Kidney (tissue), 14 donors: ENCODE data around the gene CHPF2. TPM values are rescaled to one million over a fixed set of nuclear protein-coding genes. Genes with fewer than 3 reads are reported as not detected.

ENCODE experiments used
- DNase-seq, 5 donors: peaks; one replicate each; pipeline ENCODE4 v3.0.0-alpha.2; 2013 to 2020
- FAIRE-seq: peaks from 2 replicates; lab custom pipeline; 2012; peaks lifted over from hg19 to GRCh38; lab: Jason Lieb, UNC
- H3K27ac ChIP-seq, 2 donors: one replicate each; pipeline ENCODE4 v1.7.0; 2013; ENCODE audit warnings: low read depth in 2 of 2, low read length in 2 of 2, inconsistent platforms in 1 of 2
- H3K27me3 ChIP-seq: one replicate; pipeline ENCODE4 v1.7.1; 2013; ENCODE audit warnings: low read length, inconsistent platforms; ENCODE audit not compliant: control insufficient read depth, insufficient read depth
- H3K36me3 ChIP-seq, 3 donors: one replicate each; pipeline versions ENCODE4 v1.7.0 to v1.7.1; 2013; ENCODE audit warnings: low read length in 3 of 3, control low read depth in 1 of 3, inconsistent platforms in 1 of 3; ENCODE audit not compliant: insufficient read depth in 3 of 3, control insufficient read depth in 2 of 3
- H3K4me1 ChIP-seq, 3 donors: one replicate each; pipeline versions ENCODE4 v1.7.0 to v1.7.1; 2013; ENCODE audit warnings: low read length in 3 of 3, inconsistent platforms in 1 of 3, low read depth in 1 of 3; ENCODE audit not compliant: control insufficient read depth in 2 of 3, insufficient read depth in 2 of 3
- H3K4me3 ChIP-seq, 3 donors: one replicate each; pipeline versions ENCODE4 v1.7.0 to v1.8.1; 2013; ENCODE audit warnings: low read length in 3 of 3, control low read depth in 1 of 3, inconsistent platforms in 1 of 3
- H3K9ac ChIP-seq, 3 donors: one replicate each; pipeline versions ENCODE4 v1.7.0 to v1.7.1; 2013; ENCODE audit warnings: low read length in 3 of 3, control low read depth in 1 of 3, inconsistent platforms in 1 of 3
- H3K9me3 ChIP-seq, 3 donors: one replicate each; pipeline versions ENCODE4 v1.7.0 to v1.7.1; 2013; ENCODE audit warnings: low read length in 3 of 3, control low read depth in 1 of 3, inconsistent platforms in 1 of 3; ENCODE audit not compliant: control insufficient read depth in 2 of 3, insufficient read depth in 1 of 3
- CTCF ChIP-seq: IDR thresholded peaks from 3 replicates; pipeline ENCODE4 v1.5.1; 2012; ENCODE audit warnings: mild to moderate bottlenecking, moderate library complexity, borderline replicate concordance; ENCODE audit not compliant: insufficient read depth; ENCODE audit errors: extremely low read depth
- intact Hi-C: fragments of 100-400 bp; cut with DNase I; formaldehyde crosslinking; loops from one replicate; pipeline ENCODE4 v1.11.1; 2022
- polyA plus RNA-seq: library from polyadenylated mRNA; stranded (reverse); fragments of 350-450 nt; fragmentation: Illumina TruSeq; extraction: RNeasy Lipid Tissue Mini Kit (QIAGEN cat#74804); gene quantifications from one replicate; pipeline ENCODE4 v1.2.3, GENCODE V29; 2014; ENCODE audit warnings: low read depth, low replicate concordance; ENCODE audit not compliant: insufficient read depth
- total RNA-seq: library from RNA; stranded (reverse); fragmentation: NEBNext Ultra II Directional; extraction: Animal tissue kit (Norgen Biotek cat#: 25700); gene quantifications from one replicate; pipeline ENCODE4 v1.2.1, GENCODE V29; 2021
- donor health status: control.
- donor health status: control.
- donor health status: control.
- donor health status: control.
- donor health status: control.
- donor health status: DM: yes; HTN: yes; CAD: no.
- donor health status: Normal renal cell carcinoma (clear cell type).

Gene CHPF2
- total and polyA plus RNA-seq, 2 donors from 2014 or later = 15.6 to 45.2 TPM

- Histone ChIP-seq H3K9ac (no peak overlapping the region), H3K4me3 (no peak overlapping the region), H3K9me3 (no peaks in the 10 kb centered on the region), H3K27me3 (no peaks in the 10 kb centered on the region), H3K36me3 (peaks cover 0 to 7% (median 6%) of the 10 kb centered on the region in 3 donors), H3K27ac (no peak overlapping the region), H3K4me1 (peaks cover 2 to 28% (median 19%) of the 10 kb centered on the region in 3 donors)
- FAIRE-seq = no peak
- no peak for TF ChIP-seq CTCF
- DNase-seq = no peak
- intact Hi-C loops = no loop called here
These were observed 3.0 kb upstream of the CHPF2 start for GRCh38 chr7:151229249-151229648.

GRCh38 chr7:151231080-151231479 is 1.2 kb upstream of the CHPF2 start:
- no peak overlapping the region for H3K4me3 ChIP-seq
- no peaks in the 10 kb centered on the region for H3K9me3 ChIP-seq
- intact Hi-C loops = no loop called here
- no peak for DNase-seq
- peak overlapping the region in 1 of 3 donors; percentile 84 for H3K9ac ChIP-seq
- peaks cover 2 to 23% (median 15%) of the 10 kb centered on the region in 3 donors for H3K4me1 ChIP-seq
- FAIRE-seq = no peak
- H3K36me3 ChIP-seq = peaks cover 0 to 4% (median 2%) of the 10 kb centered on the region in 3 donors
- no peaks in the 10 kb centered on the region for H3K27me3 ChIP-seq
- H3K27ac ChIP-seq = no peak overlapping the region
- no peak for TF ChIP-seq CTCF

GRCh38 chr7:151232917-151233701 is 826 bp downstream of the CHPF2 start:
- Histone ChIP-seq H3K27me3 (no peaks in the 10 kb centered on the region), H3K4me1 (peaks cover under 1 to 16% (median 12%) of the 10 kb centered on the region in 3 donors), H3K27ac (peak overlapping the region; percentile 5 to 50), H3K9me3 (no peaks in the 10 kb centered on the region), H3K36me3 (peaks cover 0 to 7% (median 4%) of the 10 kb centered on the region in 3 donors), H3K9ac (peak overlapping the region; percentile 58 to 90 (median 84)), H3K4me3 (peak overlapping the region; percentile 67 to 77 (median 76))
- TF ChIP-seq CTCF = no peak
- DNase-seq = peak in 4 of 5 donors; percentile 16 to 83 (median 42)
- intact Hi-C loops = no loop called here
- no peak for FAIRE-seq
